ENCODE results near the gene TMEM242. TPM values are rescaled to one million over a fixed set of nuclear protein-coding genes. Genes with fewer than 3 reads are reported as not detected.

The TMEM242 gene
- total RNA-seq, 1 donor from 2014 or later, result 9.7 TPM

- no peaks in the 10 kb centered on the region for H3K9me3 Mint-ChIP-seq (ENCODE audit: unreplicated experiment)
Observed at GRCh38 chr6:157333956-157334355, 10.6 kb upstream of the TMEM242 start.

DNA sequence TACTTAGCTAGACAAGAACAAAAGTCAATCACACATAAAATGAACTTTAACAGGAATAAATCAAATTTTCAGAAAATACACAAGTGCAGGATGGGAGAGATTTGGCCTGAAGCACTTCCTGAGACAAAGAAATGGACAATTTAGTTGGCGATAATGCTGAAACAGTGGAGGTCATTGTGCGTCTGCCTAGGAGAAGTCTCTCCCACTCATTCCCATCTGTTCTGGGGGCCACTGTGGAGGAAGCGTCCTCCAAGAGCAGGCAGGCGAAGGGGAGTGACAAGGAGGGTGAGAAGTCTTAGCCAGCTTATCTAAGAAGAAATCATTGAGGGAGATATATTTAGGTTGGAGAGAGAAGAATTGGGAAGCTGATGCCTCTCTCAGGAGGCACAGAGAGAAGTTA, 10.2 kb upstream of the TMEM242 start:
- Histone ChIP-seq H2AFZ (ENCODE audit: low read depth, low read length) (no peak overlapping the region), H3K4me1 (ENCODE audit: insufficient read depth, low read length) (peaks cover 7% of the 10 kb centered on the region), H3K4me2 (ENCODE audit: low read length) (no peak overlapping the region), H3K79me2 (ENCODE audit: insufficient read depth, low read length) (no peaks in the 10 kb centered on the region), H3K36me3 (ENCODE audit: insufficient read depth, low read length) (no peaks in the 10 kb centered on the region), H4K20me1 (ENCODE audit: insufficient read depth, low read length) (no peaks in the 10 kb centered on the region), H3K27ac (ENCODE audit: low read depth, low read length) (no peak overlapping the region), H3K27me3 (ENCODE audit: insufficient read depth, low read length) (peaks cover 16% of the 10 kb centered on the region), H3K9me3 (ENCODE audit: insufficient read depth, low read depth, low read length) (no peaks in the 10 kb centered on the region), H3K9ac (ENCODE audit: low read length) (no peak overlapping the region), H3K4me3 (ENCODE audit: insufficient read depth, low read depth, low read length) (no peak overlapping the region)
- no peak for TF ChIP-seq EZH2 (IDR thresholded peaks at IDR 0.05; ENCODE audit: insufficient read depth, low read length)
- TF ChIP-seq, protein P1, sequence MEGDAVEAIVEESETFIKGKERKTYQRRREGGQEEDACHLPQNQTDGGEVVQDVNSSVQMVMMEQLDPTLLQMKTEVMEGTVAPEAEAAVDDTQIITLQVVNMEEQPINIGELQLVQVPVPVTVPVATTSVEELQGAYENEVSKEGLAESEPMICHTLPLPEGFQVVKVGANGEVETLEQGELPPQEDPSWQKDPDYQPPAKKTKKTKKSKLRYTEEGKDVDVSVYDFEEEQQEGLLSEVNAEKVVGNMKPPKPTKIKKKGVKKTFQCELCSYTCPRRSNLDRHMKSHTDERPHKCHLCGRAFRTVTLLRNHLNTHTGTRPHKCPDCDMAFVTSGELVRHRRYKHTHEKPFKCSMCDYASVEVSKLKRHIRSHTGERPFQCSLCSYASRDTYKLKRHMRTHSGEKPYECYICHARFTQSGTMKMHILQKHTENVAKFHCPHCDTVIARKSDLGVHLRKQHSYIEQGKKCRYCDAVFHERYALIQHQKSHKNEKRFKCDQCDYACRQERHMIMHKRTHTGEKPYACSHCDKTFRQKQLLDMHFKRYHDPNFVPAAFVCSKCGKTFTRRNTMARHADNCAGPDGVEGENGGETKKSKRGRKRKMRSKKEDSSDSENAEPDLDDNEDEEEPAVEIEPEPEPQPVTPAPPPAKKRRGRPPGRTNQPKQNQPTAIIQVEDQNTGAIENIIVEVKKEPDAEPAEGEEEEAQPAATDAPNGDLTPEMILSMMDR (IDR thresholded peaks at IDR 0.05; ENCODE audit: insufficient read depth, low read depth, low read length), result no peak
- DNase-seq (ENCODE audit: low read depth) (no peak), FAIRE-seq (no peak)
- peaks cover 6% of the 10 kb centered on the region for H3K27me3 Mint-ChIP-seq (ENCODE audit: low read depth, unreplicated experiment)
- H3K36me3 Mint-ChIP-seq (ENCODE audit: low read depth, unreplicated experiment), result no peaks in the 10 kb centered on the region
- no peaks in the 10 kb centered on the region for H3K9me3 Mint-ChIP-seq (ENCODE audit: unreplicated experiment)
- H3K27ac Mint-ChIP-seq (ENCODE audit: unreplicated experiment), result no peak overlapping the region
- no peak overlapping the region for H3K4me3 Mint-ChIP-seq (ENCODE audit: unreplicated experiment)
- H3K4me1 Mint-ChIP-seq (ENCODE audit: low read depth, unreplicated experiment), result peaks cover 9% of the 10 kb centered on the region

More at GRCh38 chr6:157333956-157334355, 10.6 kb upstream of the TMEM242 start:
- H3K9me3 ChIP-seq (ENCODE audit: insufficient read depth, low read depth, low read length), result no peaks in the 10 kb centered on the region
- no peak overlapping the region for H3K27ac Mint-ChIP-seq (ENCODE audit: unreplicated experiment)
- no peak overlapping the region for H3K27ac ChIP-seq (ENCODE audit: low read depth, low read length)
- H4K20me1 ChIP-seq (ENCODE audit: insufficient read depth, low read length), result no peaks in the 10 kb centered on the region
- no peak for DNase-seq (ENCODE audit: low read depth)
- no peaks in the 10 kb centered on the region for H3K36me3 Mint-ChIP-seq (ENCODE audit: low read depth, unreplicated experiment)
- H3K27me3 Mint-ChIP-seq (ENCODE audit: low read depth, unreplicated experiment), result peaks cover 6% of the 10 kb centered on the region
- H2AFZ ChIP-seq (ENCODE audit: low read depth, low read length), result no peak overlapping the region
- no peak overlapping the region for H3K4me2 ChIP-seq (ENCODE audit: low read length)
- H3K4me1 Mint-ChIP-seq (ENCODE audit: low read depth, unreplicated experiment), result peaks cover 9% of the 10 kb centered on the region
- H3K36me3 ChIP-seq (ENCODE audit: insufficient read depth, low read length), result no peaks in the 10 kb centered on the region
- TF ChIP-seq EZH2 (IDR thresholded peaks at IDR 0.05; ENCODE audit: insufficient read depth, low read length), result no peak
- TF ChIP-seq, protein P1 (IDR thresholded peaks at IDR 0.05; ENCODE audit: insufficient read depth, low read depth, low read length), result no peak
- peaks cover 7% of the 10 kb centered on the region for H3K4me1 ChIP-seq (ENCODE audit: insufficient read depth, low read length)
- FAIRE-seq, result no peak
- peaks cover 17% of the 10 kb centered on the region for H3K27me3 ChIP-seq (ENCODE audit: insufficient read depth, low read length)
- H3K4me3 Mint-ChIP-seq (ENCODE audit: unreplicated experiment), result no peak overlapping the region
- no peaks in the 10 kb centered on the region for H3K79me2 ChIP-seq (ENCODE audit: insufficient read depth, low read length)
- no peak overlapping the region for H3K9ac ChIP-seq (ENCODE audit: low read length)
- H3K4me3 ChIP-seq (ENCODE audit: insufficient read depth, low read depth, low read length), result no peak overlapping the region

GRCh38 chr6:157332813-157333212, 9.5 kb upstream of the TMEM242 start:
- Mint-ChIP-seq H3K4me1 (ENCODE audit: low read depth, unreplicated experiment) (peaks cover 9% of the 10 kb centered on the region), H3K4me3 (ENCODE audit: unreplicated experiment) (no peak overlapping the region), H3K27me3 (ENCODE audit: low read depth, unreplicated experiment) (peaks cover 9% of the 10 kb centered on the region), H3K27ac (ENCODE audit: unreplicated experiment) (no peak overlapping the region), H3K9me3 (ENCODE audit: unreplicated experiment) (no peaks in the 10 kb centered on the region), H3K36me3 (ENCODE audit: low read depth, unreplicated experiment) (no peaks in the 10 kb centered on the region)
- no peaks in the 10 kb centered on the region for H3K36me3 ChIP-seq (ENCODE audit: insufficient read depth, low read length)
- no peak overlapping the region for H3K4me3 ChIP-seq (ENCODE audit: insufficient read depth, low read depth, low read length)
- no peaks in the 10 kb centered on the region for H3K79me2 ChIP-seq (ENCODE audit: insufficient read depth, low read length)
- no peak overlapping the region for H3K4me2 ChIP-seq (ENCODE audit: low read length)
- peaks cover 7% of the 10 kb centered on the region for H3K4me1 ChIP-seq (ENCODE audit: insufficient read depth, low read length)
- FAIRE-seq (no peak), DNase-seq (ENCODE audit: low read depth) (no peak)
- no peaks in the 10 kb centered on the region for H4K20me1 ChIP-seq (ENCODE audit: insufficient read depth, low read length)
- peaks cover 16% of the 10 kb centered on the region for H3K27me3 ChIP-seq (ENCODE audit: insufficient read depth, low read length)
- TF ChIP-seq, protein P1 (IDR thresholded peaks at IDR 0.05; ENCODE audit: insufficient read depth, low read depth, low read length), result no peak
- TF ChIP-seq EZH2 (IDR thresholded peaks at IDR 0.05; ENCODE audit: insufficient read depth, low read length), result no peak
- no peak overlapping the region for H2AFZ ChIP-seq (ENCODE audit: low read depth, low read length)
- H3K27ac ChIP-seq (ENCODE audit: low read depth, low read length), result no peak overlapping the region
- no peaks in the 10 kb centered on the region for H3K9me3 ChIP-seq (ENCODE audit: insufficient read depth, low read depth, low read length)
- H3K9ac ChIP-seq (ENCODE audit: low read length), result no peak overlapping the region

Data from astrocyte (in vitro differentiated cells and primary cell).